A673 (cell line): ENCODE measurements around the gene PBX1. TPM values are rescaled to one million over a fixed set of nuclear protein-coding genes. Genes with fewer than 3 reads are reported as not detected.

Experiments
- BruUV-seq: library from RNA; stranded (reverse); fragments of 400-500 nt; replicated peaks from 2 replicates; lab custom pipeline; 2021; lab: Mats Ljungman, UMichigan
- CTCF ChIA-PET: fragments of 300-600 bp; sonication (Branson Sonifier 250); formaldehyde crosslinking; loops from one replicate; lab custom pipeline; 2022; ENCODE audit warnings: antibody characterized with exemption; lab: Charles Lee
- POLR2A ChIA-PET: fragments of 300-600 bp; sonication (Branson Sonifier 250); formaldehyde crosslinking; loops from one replicate; lab custom pipeline; 2022; ENCODE audit warnings: antibody characterized with exemption; ENCODE audit not compliant: low non-redundant PET; lab: Charles Lee
- DNase-seq: peaks from one replicate; pipeline ENCODE4 v3.0.0-alpha.2; 2015; ENCODE audit warnings: low spot score
- H3K27ac ChIP-seq: fragments of 200-600 bp; sonication (generic); 2 replicates; pipeline ENCODE4 v1.5.1; 2016; ENCODE audit warnings: mixed run types, low read depth, mild to moderate bottlenecking, mixed read lengths, antibody characterized with exemption, low read length; ENCODE audit not compliant: poor library complexity, severe bottlenecking
- H3K27me3 ChIP-seq: fragments of 200-600 bp; sonication (generic); replicated peaks from 2 replicates; pipeline ENCODE4 v1.6.1; 2017; ENCODE audit warnings: mixed run types, low read depth, mild to moderate bottlenecking, mixed read lengths, antibody characterized with exemption, low read length; ENCODE audit not compliant: insufficient read depth, poor library complexity
- H3K36me3 ChIP-seq: fragments of 200-600 bp; sonication (generic); 2 replicates; pipeline ENCODE4 v1.6.1; 2016; ENCODE audit warnings: mixed run types, mild to moderate bottlenecking, mixed read lengths, antibody characterized with exemption, low read length; ENCODE audit not compliant: insufficient read depth, poor library complexity, severe bottlenecking
- H3K4me1 ChIP-seq: fragments of 200-600 bp; sonication (generic); 2 replicates; pipeline ENCODE4 v1.6.1; 2017; ENCODE audit warnings: mixed run types, mild to moderate bottlenecking, mixed read lengths, antibody characterized with exemption, low read length; ENCODE audit not compliant: insufficient read depth, poor library complexity, severe bottlenecking
- H3K4me3 ChIP-seq: fragments of 200-600 bp; sonication (generic); 2 replicates; pipeline ENCODE4 v1.5.1; 2016; ENCODE audit warnings: low read depth, mixed run types, mild to moderate bottlenecking, mixed read lengths, low read length; ENCODE audit not compliant: poor library complexity, severe bottlenecking
- H3K9me3 ChIP-seq: fragments of 200-600 bp; sonication (generic); 2 replicates; pipeline ENCODE4 v1.6.1; 2016; ENCODE audit warnings: mixed run types, low read depth, mild to moderate bottlenecking, mixed read lengths, antibody characterized with exemption, low read length; ENCODE audit not compliant: poor library complexity, severe bottlenecking
- EZH2 ChIP-seq: fragments of 200-600 bp; sonication (generic); IDR thresholded peaks from 2 replicates; pipeline ENCODE4 v1.6.1; 2017; ENCODE audit warnings: borderline replicate concordance, low read depth, mild to moderate bottlenecking, mixed read lengths, antibody characterized with exemption, low read length; ENCODE audit not compliant: poor library complexity, severe bottlenecking
- intact Hi-C: fragments of 100-400 bp; cut with micrococcal nuclease; formaldehyde crosslinking; loops from one replicate; pipeline ENCODE4 v1.10.0; 2022; ENCODE audit not compliant: unreplicated experiment
- total RNA-seq: library from RNA; stranded (reverse); gene quantifications from 2 replicates; pipeline ENCODE4 v1.2.3, GENCODE V29; 2021
- TF ChIP-seq, protein P1 (sequence below): fragments of 300-800, 200-600 bp; sonication (generic); conservative IDR thresholded peaks from 2 replicates; pipeline ENCODE4 v1.5.1; 2017; ENCODE audit warnings: low read depth, mild to moderate bottlenecking, antibody characterized with exemption, low read length, moderate library complexity, mixed read lengths

Gene PBX1
- total RNA-seq, 1 experiment from 2014 or later, result 51.5 TPM

- POLR2A ChIA-PET, result no interaction called here
- DNase-seq, result peak; percentile 9
- H3K36me3 ChIP-seq, result no peaks in the 10 kb centered on the region
- CTCF ChIA-PET, result no interaction called here
- TF ChIP-seq, protein P1, sequence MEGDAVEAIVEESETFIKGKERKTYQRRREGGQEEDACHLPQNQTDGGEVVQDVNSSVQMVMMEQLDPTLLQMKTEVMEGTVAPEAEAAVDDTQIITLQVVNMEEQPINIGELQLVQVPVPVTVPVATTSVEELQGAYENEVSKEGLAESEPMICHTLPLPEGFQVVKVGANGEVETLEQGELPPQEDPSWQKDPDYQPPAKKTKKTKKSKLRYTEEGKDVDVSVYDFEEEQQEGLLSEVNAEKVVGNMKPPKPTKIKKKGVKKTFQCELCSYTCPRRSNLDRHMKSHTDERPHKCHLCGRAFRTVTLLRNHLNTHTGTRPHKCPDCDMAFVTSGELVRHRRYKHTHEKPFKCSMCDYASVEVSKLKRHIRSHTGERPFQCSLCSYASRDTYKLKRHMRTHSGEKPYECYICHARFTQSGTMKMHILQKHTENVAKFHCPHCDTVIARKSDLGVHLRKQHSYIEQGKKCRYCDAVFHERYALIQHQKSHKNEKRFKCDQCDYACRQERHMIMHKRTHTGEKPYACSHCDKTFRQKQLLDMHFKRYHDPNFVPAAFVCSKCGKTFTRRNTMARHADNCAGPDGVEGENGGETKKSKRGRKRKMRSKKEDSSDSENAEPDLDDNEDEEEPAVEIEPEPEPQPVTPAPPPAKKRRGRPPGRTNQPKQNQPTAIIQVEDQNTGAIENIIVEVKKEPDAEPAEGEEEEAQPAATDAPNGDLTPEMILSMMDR, result no peak
- TF ChIP-seq EZH2, result no peak
- H3K9me3 ChIP-seq, result no peaks in the 10 kb centered on the region
- H3K4me3 ChIP-seq, result no peak overlapping the region
- no peak overlapping the region for H3K27ac ChIP-seq
- no TSS peak for BruUV-seq
- peaks cover 10% of the 10 kb centered on the region for H3K4me1 ChIP-seq
- intact Hi-C loops, result loop anchor here (5.0 to 10.0 kb wide), 3 partner anchors 159 to 626 kb away; no protein-coding TSS in a partner anchor
- H3K27me3 ChIP-seq, result no peaks in the 10 kb centered on the region
These were observed 221.9 kb downstream of the PBX1 start for GRCh38 chr1:164780863-164781262.

DNA sequence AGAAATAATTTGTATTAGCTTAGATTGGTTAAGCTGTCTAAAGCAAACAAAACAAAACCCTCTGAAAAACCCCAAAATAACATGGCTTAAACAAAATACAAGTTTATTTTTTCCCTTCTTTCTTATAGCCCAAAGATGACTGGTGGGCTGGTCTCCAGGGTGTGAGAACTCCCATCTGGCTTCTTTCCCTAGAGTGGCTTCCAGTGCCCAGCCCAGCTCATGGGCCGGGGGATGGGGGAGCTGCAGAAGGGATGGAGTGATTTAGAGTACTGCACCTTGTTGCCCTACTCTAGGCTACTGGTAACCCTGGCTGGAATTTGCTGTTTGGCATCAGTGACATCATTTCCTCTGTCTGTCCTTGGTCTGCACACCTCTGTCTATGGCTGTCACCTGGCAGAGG is 223.0 kb downstream of the PBX1 start:
- BruUV-seq, result no TSS peak
- TF ChIP-seq, protein P1, result no peak
- no peak for TF ChIP-seq EZH2
- no peak overlapping the region for H3K4me3 ChIP-seq
- H3K4me1 ChIP-seq, result peaks cover 21% of the 10 kb centered on the region
- CTCF ChIA-PET, result no interaction called here
- POLR2A ChIA-PET, result no interaction called here
- no peaks in the 10 kb centered on the region for H3K36me3 ChIP-seq
- no peaks in the 10 kb centered on the region for H3K9me3 ChIP-seq
- no peak overlapping the region for H3K27ac ChIP-seq
- intact Hi-C loops, result loop anchor here (5.0 to 10.0 kb wide), 3 partner anchors 160 to 627 kb away; no protein-coding TSS in a partner anchor
- no peak for DNase-seq
- H3K27me3 ChIP-seq, result no peaks in the 10 kb centered on the region

GRCh38 chr1:164783778-164784555 is 225.0 kb downstream of the PBX1 start:
- intact Hi-C loops, result loop anchor here (5.0 to 10.0 kb wide), 3 partner anchors 162 to 629 kb away; no protein-coding TSS in a partner anchor
- Histone ChIP-seq H3K36me3 (no peaks in the 10 kb centered on the region), H3K9me3 (no peaks in the 10 kb centered on the region), H3K4me1 (peaks cover 34% of the 10 kb centered on the region), H3K4me3 (no peak overlapping the region), H3K27me3 (no peaks in the 10 kb centered on the region), H3K27ac (no peak overlapping the region)
- ChIA-PET POLR2A (no interaction called here), CTCF (no interaction called here)
- TF ChIP-seq, protein P1, result no peak
- no peak for TF ChIP-seq EZH2
- BruUV-seq, result no TSS peak
- DNase-seq, result no peak
